GM18511 (cell line): ENCODE measurements around the gene SLC25A11.

Experiments
- ATAC-seq: cut with Tn5 transposase; IDR thresholded peaks from one replicate; pipeline ENCODE4 v1.9.1; 2021; ENCODE audit warnings: mild to moderate bottlenecking, moderate library complexity; ENCODE audit not compliant: unreplicated experiment

Gene SLC25A11

GRCh38 chr17:4966844-4967538 is 27.1 kb upstream of the SLC25A11 start:
- peak; percentile 85 for ATAC-seq

GRCh38 chr17:4965311-4965986 is 25.6 kb upstream of the SLC25A11 start:
- ATAC-seq = no peak

GRCh38 chr17:4960279-4960922 is 20.6 kb upstream of the SLC25A11 start:
- no peak for ATAC-seq

- ATAC-seq = no peak
Measured at GRCh38 chr17:4959261-4959965, 19.6 kb upstream of the SLC25A11 start.

GRCh38 chr17:4958102-4958501 is 18.3 kb upstream of the SLC25A11 start:
- no peak for ATAC-seq

- ATAC-seq = no peak
Measured at GRCh38 chr17:4956493-4957061, 16.7 kb upstream of the SLC25A11 start.

GRCh38 chr17:4955091-4955490 is 15.2 kb upstream of the SLC25A11 start:
- ATAC-seq = no peak

- no peak for ATAC-seq
Measured at GRCh38 chr17:4953451-4953961, 13.7 kb upstream of the SLC25A11 start.

- no peak for ATAC-seq
Measured at GRCh38 chr17:4951486-4951885, 11.6 kb upstream of the SLC25A11 start.

- no peak for ATAC-seq
Measured at GRCh38 chr17:4950746-4951204, 10.9 kb upstream of the SLC25A11 start, which contains the start of gene ENO3. TSS of gene ENO3 (plus strand) at chr17:4951119. CDS start at chr17:4951830, 711 bp downstream.

- peak; percentile 14 for ATAC-seq
Measured at GRCh38 chr17:4950075-4950745, 10.4 kb upstream of the SLC25A11 start.

- peak; percentile 35 for ATAC-seq
Measured at GRCh38 chr17:4949321-4950074, 9.7 kb upstream of the SLC25A11 start.

GRCh38 chr17:4948931-4949320 is 9.1 kb upstream of the SLC25A11 start:
- ATAC-seq = peak; percentile 33

GRCh38 chr17:4948166-4948930 is 8.5 kb upstream of the SLC25A11 start, which contains the start of gene PFN1:
TSS of gene PFN1 (minus strand) at chr17:4948530. CDS start at chr17:4948394, 136 bp downstream.
- peak; percentile 30 for ATAC-seq

- ATAC-seq = no peak
Measured at GRCh38 chr17:4947411-4948165, 7.7 kb upstream of the SLC25A11 start.

GRCh38 chr17:4947010-4947410 is 7.2 kb upstream of the SLC25A11 start:
- no peak for ATAC-seq

GRCh38 chr17:4946312-4946976 is 6.6 kb upstream of the SLC25A11 start:
- ATAC-seq = no peak
